ENCODE data around the gene TOX3. TPM values are rescaled to one million over a fixed set of nuclear protein-coding genes. Genes with fewer than 3 reads are reported as not detected.
A peak's percentile ranks its signal among the peaks of the same experiment; 100 is the strongest.

TOX3 gene
- total and polyA plus RNA-seq, 2 of the 13 experiments (the other 11 are each of a cell fraction or from before 2014, with no cell fraction given): 14.5 to 98.6 TPM

DNA sequence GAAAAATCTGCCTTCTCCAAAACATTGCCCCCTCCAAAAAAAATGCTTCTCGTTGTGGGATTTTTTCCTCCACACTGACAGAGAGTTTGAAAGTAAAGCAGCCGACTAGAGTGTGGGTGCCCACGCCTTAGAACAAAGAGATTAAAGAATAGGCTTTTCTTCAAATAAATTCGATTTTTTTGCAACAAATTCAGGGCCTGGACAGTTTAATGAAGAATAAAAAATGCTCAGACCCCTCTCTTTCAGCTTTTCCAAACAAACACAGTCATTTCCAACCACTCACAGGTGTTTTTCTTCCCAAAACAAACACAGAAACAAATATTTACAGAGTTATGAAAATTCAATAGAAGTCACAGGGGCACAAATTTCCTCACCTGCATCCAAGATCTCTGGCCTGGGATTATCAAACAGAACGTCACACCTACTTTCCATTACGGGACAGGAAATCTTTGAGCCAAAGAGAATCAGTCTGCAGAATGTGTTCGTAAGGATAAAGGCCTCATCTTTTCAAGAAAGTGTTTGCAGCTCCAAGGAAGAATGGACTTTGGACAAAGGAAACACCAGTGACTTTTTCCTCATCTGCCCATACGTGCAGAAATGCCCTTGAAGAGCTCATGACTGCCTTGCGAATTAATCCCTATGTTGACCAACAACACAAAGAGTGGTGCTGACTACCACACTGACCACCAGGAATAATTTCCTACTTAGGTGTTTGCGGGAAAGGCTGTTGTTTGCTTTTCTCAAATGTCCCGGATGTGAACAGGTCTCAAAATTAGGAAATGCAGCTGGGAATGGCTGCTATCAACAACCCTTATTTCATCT lies 31.3 kb upstream of the TOX3 start (continued):
- TF ChIP-seq, protein P1, sequence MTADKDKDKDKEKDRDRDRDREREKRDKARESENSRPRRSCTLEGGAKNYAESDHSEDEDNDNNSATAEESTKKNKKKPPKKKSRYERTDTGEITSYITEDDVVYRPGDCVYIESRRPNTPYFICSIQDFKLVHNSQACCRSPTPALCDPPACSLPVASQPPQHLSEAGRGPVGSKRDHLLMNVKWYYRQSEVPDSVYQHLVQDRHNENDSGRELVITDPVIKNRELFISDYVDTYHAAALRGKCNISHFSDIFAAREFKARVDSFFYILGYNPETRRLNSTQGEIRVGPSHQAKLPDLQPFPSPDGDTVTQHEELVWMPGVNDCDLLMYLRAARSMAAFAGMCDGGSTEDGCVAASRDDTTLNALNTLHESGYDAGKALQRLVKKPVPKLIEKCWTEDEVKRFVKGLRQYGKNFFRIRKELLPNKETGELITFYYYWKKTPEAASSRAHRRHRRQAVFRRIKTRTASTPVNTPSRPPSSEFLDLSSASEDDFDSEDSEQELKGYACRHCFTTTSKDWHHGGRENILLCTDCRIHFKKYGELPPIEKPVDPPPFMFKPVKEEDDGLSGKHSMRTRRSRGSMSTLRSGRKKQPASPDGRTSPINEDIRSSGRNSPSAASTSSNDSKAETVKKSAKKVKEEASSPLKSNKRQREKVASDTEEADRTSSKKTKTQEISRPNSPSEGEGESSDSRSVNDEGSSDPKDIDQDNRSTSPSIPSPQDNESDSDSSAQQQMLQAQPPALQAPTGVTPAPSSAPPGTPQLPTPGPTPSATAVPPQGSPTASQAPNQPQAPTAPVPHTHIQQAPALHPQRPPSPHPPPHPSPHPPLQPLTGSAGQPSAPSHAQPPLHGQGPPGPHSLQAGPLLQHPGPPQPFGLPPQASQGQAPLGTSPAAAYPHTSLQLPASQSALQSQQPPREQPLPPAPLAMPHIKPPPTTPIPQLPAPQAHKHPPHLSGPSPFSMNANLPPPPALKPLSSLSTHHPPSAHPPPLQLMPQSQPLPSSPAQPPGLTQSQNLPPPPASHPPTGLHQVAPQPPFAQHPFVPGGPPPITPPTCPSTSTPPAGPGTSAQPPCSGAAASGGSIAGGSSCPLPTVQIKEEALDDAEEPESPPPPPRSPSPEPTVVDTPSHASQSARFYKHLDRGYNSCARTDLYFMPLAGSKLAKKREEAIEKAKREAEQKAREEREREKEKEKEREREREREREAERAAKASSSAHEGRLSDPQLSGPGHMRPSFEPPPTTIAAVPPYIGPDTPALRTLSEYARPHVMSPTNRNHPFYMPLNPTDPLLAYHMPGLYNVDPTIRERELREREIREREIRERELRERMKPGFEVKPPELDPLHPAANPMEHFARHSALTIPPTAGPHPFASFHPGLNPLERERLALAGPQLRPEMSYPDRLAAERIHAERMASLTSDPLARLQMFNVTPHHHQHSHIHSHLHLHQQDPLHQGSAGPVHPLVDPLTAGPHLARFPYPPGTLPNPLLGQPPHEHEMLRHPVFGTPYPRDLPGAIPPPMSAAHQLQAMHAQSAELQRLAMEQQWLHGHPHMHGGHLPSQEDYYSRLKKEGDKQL (CRISPR knock-in tag; IDR thresholded peaks at IDR 0.05; ENCODE audit: low read depth): peak; percentile 43; the same call in 1 of the 2 replicates
- TF ChIP-seq PRDM4 (CRISPR knock-in tag; IDR thresholded peaks at IDR 0.05; ENCODE audit: borderline replicate concordance) (no peak), YEATS4 (CRISPR knock-in tag; IDR thresholded peaks at IDR 0.05; ENCODE audit: borderline replicate concordance) (no peak; the same call in 1 of the 2 replicates), ZNF558 (CRISPR knock-in tag; IDR thresholded peaks at IDR 0.05; ENCODE audit: borderline replicate concordance) (no peak), MZF1 (CRISPR knock-in tag; IDR thresholded peaks at IDR 0.05; ENCODE audit: borderline replicate concordance) (no peak), ZNF235 (CRISPR knock-in tag; IDR thresholded peaks at IDR 0.05; ENCODE audit: borderline replicate concordance) (no peak), ZNF530 (CRISPR knock-in tag; IDR thresholded peaks at IDR 0.05; ENCODE audit: low read depth) (no peak), SP1 (IDR thresholded peaks at IDR 0.05) (no peak), SP1 (CRISPR knock-in tag; IDR thresholded peaks at IDR 0.05) (no peak), RBAK (CRISPR knock-in tag; IDR thresholded peaks at IDR 0.05) (no peak), ZBTB2 (CRISPR knock-in tag; IDR thresholded peaks at IDR 0.05; ENCODE audit: low read depth) (no peak), KMT2B (CRISPR knock-in tag; IDR thresholded peaks at IDR 0.05) (no peak; the same call in 1 of the 2 replicates), JUND (CRISPR knock-in tag; IDR thresholded peaks at IDR 0.05) (no peak), ZFP82 (CRISPR knock-in tag; IDR thresholded peaks at IDR 0.05; ENCODE audit: borderline replicate concordance) (0 out of 2 replicates have a peak, but pooled peaks have one; percentile 56), REPIN1 (CRISPR knock-in tag; IDR thresholded peaks at IDR 0.05; ENCODE audit: borderline replicate concordance, low read depth) (no peak)
- TF ChIP-seq, protein P2, sequence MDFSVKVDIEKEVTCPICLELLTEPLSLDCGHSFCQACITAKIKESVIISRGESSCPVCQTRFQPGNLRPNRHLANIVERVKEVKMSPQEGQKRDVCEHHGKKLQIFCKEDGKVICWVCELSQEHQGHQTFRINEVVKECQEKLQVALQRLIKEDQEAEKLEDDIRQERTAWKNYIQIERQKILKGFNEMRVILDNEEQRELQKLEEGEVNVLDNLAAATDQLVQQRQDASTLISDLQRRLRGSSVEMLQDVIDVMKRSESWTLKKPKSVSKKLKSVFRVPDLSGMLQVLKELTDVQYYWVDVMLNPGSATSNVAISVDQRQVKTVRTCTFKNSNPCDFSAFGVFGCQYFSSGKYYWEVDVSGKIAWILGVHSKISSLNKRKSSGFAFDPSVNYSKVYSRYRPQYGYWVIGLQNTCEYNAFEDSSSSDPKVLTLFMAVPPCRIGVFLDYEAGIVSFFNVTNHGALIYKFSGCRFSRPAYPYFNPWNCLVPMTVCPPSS (IDR thresholded peaks at IDR 0.05): no peak
